ENCODE measurements around the gene LCE2C. TPM values are rescaled to one million over a fixed set of nuclear protein-coding genes. Genes with fewer than 3 reads are reported as not detected.
"Not testable (repeated sequence)": the region's sequence is repeated elsewhere in the genome, so short reads cannot be mapped to it uniquely, and the experiment has no call there.

LCE2C gene
- total RNA-seq, result not detected
- 0 reads per million in 2 donors for total RNA-seq

- ATAC-seq; DNase-seq; H3K27ac Mint-ChIP-seq; H3K9me3 ChIP-seq (ENCODE audit: control insufficient read depth, low read length, poor library complexity, severe bottlenecking); H3K4me3 Mint-ChIP-seq; H3K4me1 Mint-ChIP-seq; H3K36me3 Mint-ChIP-seq (ENCODE audit: low read depth): not testable (repeated sequence)
- H3K27me3 Mint-ChIP-seq, result peaks cover 69% of the 10 kb centered on the region
Observed at GRCh38 chr1:152674983-152675382, at the start of gene LCE2C. Gene LCE2C (plus strand): TSS chr1:152675279. CDS start chr1:152676016, 737 bp downstream.

GRCh38 chr1:152626744-152627143, 48.3 kb upstream of the LCE2C start:
- H3K36me3 Mint-ChIP-seq (ENCODE audit: low read depth), result peaks cover 3% of the 10 kb centered on the region
- no peak for ATAC-seq
- peaks cover 70% of the 10 kb centered on the region for H3K27me3 Mint-ChIP-seq
- DNase-seq, result no peak
- H3K27ac Mint-ChIP-seq, result no peak overlapping the region
- no peak overlapping the region for H3K4me3 Mint-ChIP-seq
- H3K4me1 Mint-ChIP-seq, result peaks cover 3% of the 10 kb centered on the region
- no peaks in the 10 kb centered on the region for H3K9me3 ChIP-seq (ENCODE audit: control insufficient read depth, low read length, poor library complexity, severe bottlenecking)

GRCh38 chr1:152630596-152630995, 44.5 kb upstream of the LCE2C start:
- DNase-seq, result no peak
- Mint-ChIP-seq H3K4me1 (no peaks in the 10 kb centered on the region), H3K27ac (no peak overlapping the region), H3K27me3 (peaks cover 50% of the 10 kb centered on the region), H3K36me3 (ENCODE audit: low read depth) (peaks cover 3% of the 10 kb centered on the region), H3K4me3 (no peak overlapping the region)
- no peak for ATAC-seq
- H3K9me3 ChIP-seq (ENCODE audit: control insufficient read depth, low read length, poor library complexity, severe bottlenecking), result no peaks in the 10 kb centered on the region

- no peak for ATAC-seq
- peaks cover 21% of the 10 kb centered on the region for H3K27me3 Mint-ChIP-seq
- no peaks in the 10 kb centered on the region for H3K4me1 Mint-ChIP-seq
- no peak overlapping the region for H3K27ac Mint-ChIP-seq
- H3K4me3 Mint-ChIP-seq, result no peak overlapping the region
- peaks cover 2% of the 10 kb centered on the region for H3K9me3 ChIP-seq (ENCODE audit: control insufficient read depth, low read length, poor library complexity, severe bottlenecking)
- no peaks in the 10 kb centered on the region for H3K36me3 Mint-ChIP-seq (ENCODE audit: low read depth)
- no peak for DNase-seq
Observed at GRCh38 chr1:152640351-152640750, 34.7 kb upstream of the LCE2C start.

GRCh38 chr1:152643945-152644344, 31.1 kb upstream of the LCE2C start:
- Mint-ChIP-seq H3K27ac (no peak overlapping the region), H3K36me3 (ENCODE audit: low read depth) (peaks cover 2% of the 10 kb centered on the region), H3K4me3 (no peak overlapping the region), H3K4me1 (no peaks in the 10 kb centered on the region), H3K27me3 (peaks cover 43% of the 10 kb centered on the region)
- peaks cover 2% of the 10 kb centered on the region for H3K9me3 ChIP-seq (ENCODE audit: control insufficient read depth, low read length, poor library complexity, severe bottlenecking)
- no peak for ATAC-seq
- DNase-seq, result no peak

GRCh38 chr1:152645146-152645545, 29.9 kb upstream of the LCE2C start:
- H3K27me3 Mint-ChIP-seq, result peaks cover 49% of the 10 kb centered on the region
- no peak for ATAC-seq

GRCh38 chr1:152646656-152647055, 28.4 kb upstream of the LCE2C start:
- Mint-ChIP-seq H3K27me3 (peaks cover 58% of the 10 kb centered on the region), H3K27ac (no peak overlapping the region), H3K36me3 (ENCODE audit: low read depth) (peaks cover 2% of the 10 kb centered on the region), H3K4me3 (no peak overlapping the region), H3K4me1 (no peaks in the 10 kb centered on the region)
- DNase-seq (no peak), ATAC-seq (no peak)
- no peaks in the 10 kb centered on the region for H3K9me3 ChIP-seq (ENCODE audit: control insufficient read depth, low read length, poor library complexity, severe bottlenecking)

More at GRCh38 chr1:152645146-152645545, 29.9 kb upstream of the LCE2C start:
- Mint-ChIP-seq H3K4me3 (no peak overlapping the region), H3K4me1 (no peaks in the 10 kb centered on the region), H3K36me3 (ENCODE audit: low read depth) (peaks cover 2% of the 10 kb centered on the region), H3K27ac (no peak overlapping the region)
- no peaks in the 10 kb centered on the region for H3K9me3 ChIP-seq (ENCODE audit: control insufficient read depth, low read length, poor library complexity, severe bottlenecking)
- no peak for DNase-seq

GRCh38 chr1:152654110-152654509, 21.0 kb upstream of the LCE2C start:
- no peak overlapping the region for H3K27ac Mint-ChIP-seq
- no peak overlapping the region for H3K4me3 Mint-ChIP-seq
- ATAC-seq (peak; percentile 45), DNase-seq (peak in 2 of 3 donors; percentile 16 to 40)
- H3K9me3 ChIP-seq (ENCODE audit: control insufficient read depth, low read length, poor library complexity, severe bottlenecking), result no peaks in the 10 kb centered on the region
- peaks cover 10% of the 10 kb centered on the region for H3K4me1 Mint-ChIP-seq
- no peaks in the 10 kb centered on the region for H3K36me3 Mint-ChIP-seq (ENCODE audit: low read depth)
- peaks cover 48% of the 10 kb centered on the region for H3K27me3 Mint-ChIP-seq

- H3K36me3 Mint-ChIP-seq (ENCODE audit: low read depth), result no peaks in the 10 kb centered on the region
- no peak overlapping the region for H3K4me3 Mint-ChIP-seq
- H3K27ac Mint-ChIP-seq, result no peak overlapping the region
- no peak for DNase-seq
- H3K9me3 ChIP-seq (ENCODE audit: control insufficient read depth, low read length, poor library complexity, severe bottlenecking), result no peaks in the 10 kb centered on the region
- ATAC-seq, result no peak
- peaks cover 45% of the 10 kb centered on the region for H3K27me3 Mint-ChIP-seq
- H3K4me1 Mint-ChIP-seq, result peaks cover 10% of the 10 kb centered on the region
Observed at GRCh38 chr1:152656459-152656858, 18.6 kb upstream of the LCE2C start.

- H3K9me3 ChIP-seq (ENCODE audit: control insufficient read depth, low read length, poor library complexity, severe bottlenecking), result no peaks in the 10 kb centered on the region
- H3K27me3 Mint-ChIP-seq, result peaks cover 49% of the 10 kb centered on the region
- no peak overlapping the region for H3K4me3 Mint-ChIP-seq
- no peak overlapping the region for H3K27ac Mint-ChIP-seq
- no peak for DNase-seq
- no peaks in the 10 kb centered on the region for H3K36me3 Mint-ChIP-seq (ENCODE audit: low read depth)
- peaks cover 10% of the 10 kb centered on the region for H3K4me1 Mint-ChIP-seq
- ATAC-seq, result no peak
Observed at GRCh38 chr1:152657677-152658076, 17.4 kb upstream of the LCE2C start.

- Mint-ChIP-seq H3K4me3 (no peak overlapping the region), H3K36me3 (ENCODE audit: low read depth) (no peaks in the 10 kb centered on the region), H3K27me3 (peaks cover 48% of the 10 kb centered on the region), H3K27ac (no peak overlapping the region), H3K4me1 (peaks cover 9% of the 10 kb centered on the region)
- ATAC-seq (no peak), DNase-seq (no peak)
- no peaks in the 10 kb centered on the region for H3K9me3 ChIP-seq (ENCODE audit: control insufficient read depth, low read length, poor library complexity, severe bottlenecking)
Observed at GRCh38 chr1:152658649-152659048, 16.4 kb upstream of the LCE2C start.

- ATAC-seq (no peak), DNase-seq (no peak)
Observed at GRCh38 chr1:152663098-152663497, 12.0 kb upstream of the LCE2C start, which contains the start of gene LCE2D. Gene LCE2D (plus strand): TSS chr1:152663380. CDS start chr1:152664106, 726 bp downstream.

GRCh38 chr1:152666171-152666570, 8.9 kb upstream of the LCE2C start:
- not testable (repeated sequence) for ATAC-seq; H3K4me1 Mint-ChIP-seq; H3K36me3 Mint-ChIP-seq (ENCODE audit: low read depth); H3K27ac Mint-ChIP-seq; H3K9me3 ChIP-seq (ENCODE audit: control insufficient read depth, low read length, poor library complexity, severe bottlenecking); H3K4me3 Mint-ChIP-seq; DNase-seq
- H3K27me3 Mint-ChIP-seq, result peaks cover 73% of the 10 kb centered on the region

More at GRCh38 chr1:152663098-152663497, 12.0 kb upstream of the LCE2C start, which contains the start of gene LCE2D:
- Mint-ChIP-seq H3K4me3 (no peak within 1 kb of the TSS), H3K36me3 (ENCODE audit: low read depth) (no peaks in the 10 kb centered on the region), H3K27ac (no peak within 1 kb of the TSS), H3K27me3 (peaks cover 60% of the 10 kb centered on the region), H3K4me1 (no peaks in the 10 kb centered on the region)
- no peaks in the 10 kb centered on the region for H3K9me3 ChIP-seq (ENCODE audit: control insufficient read depth, low read length, poor library complexity, severe bottlenecking)

- Mint-ChIP-seq H3K27ac (no peak overlapping the region), H3K27me3 (peaks cover 70% of the 10 kb centered on the region), H3K36me3 (ENCODE audit: low read depth) (no peaks in the 10 kb centered on the region), H3K4me3 (no peak overlapping the region), H3K4me1 (no peaks in the 10 kb centered on the region)
- no peaks in the 10 kb centered on the region for H3K9me3 ChIP-seq (ENCODE audit: control insufficient read depth, low read length, poor library complexity, severe bottlenecking)
- DNase-seq, result no peak
- no peak for ATAC-seq
Observed at GRCh38 chr1:152667648-152668047, 7.4 kb upstream of the LCE2C start.

All from T-helper 17 cell (primary cell).